ENCODE results near the gene SLC25A22. TPM values are rescaled to one million over a fixed set of nuclear protein-coding genes. Genes with fewer than 3 reads are reported as not detected.

Gene SLC25A22
- total and polyA plus RNA-seq, 9 of the 15 experiments (the other 6 are each of a cell fraction or from before 2014, with no cell fraction given), result 0.41 to 55.4 (median 11.4) TPM

GRCh38 chr11:798093-798713 is at the start of gene SLC25A22 (continued):
- TF ChIP-seq POLR2B (IDR thresholded peaks at IDR 0.05; ENCODE audit: low read depth, partially characterized antibody) (peak; percentile 16), STAG1 (CRISPR knock-in tag; IDR thresholded peaks at IDR 0.05; ENCODE audit: borderline replicate concordance) (no peak), TCF7L2 (IDR thresholded peaks at IDR 0.05; ENCODE audit: low read depth, low read length) (no peak), PCBP2 (IDR thresholded peaks at IDR 0.05; ENCODE audit: low read depth, low read length, poor library complexity, severe bottlenecking) (no peak), PYGO2 (tag; IDR thresholded peaks at IDR 0.05) (no peak)

- H3K4me3 ChIP-seq, result no peak overlapping the region
- no TSS peak for BruUV-seq (replicated peaks)
- H3K4me1 ChIP-seq (replicated peaks in 1 of 2; ENCODE audit: control insufficient read depth in 2 of 2, insufficient read depth in 2 of 2, low read length in 2 of 2), result peaks cover 18 to 85% of the 10 kb centered on the region in 2 experiments
- intact Hi-C loops (cut with micrococcal nuclease) (loop anchor here (5.0 to 10.0 kb wide), 2 partner anchors 67 to 204 kb away; partner anchors contain the start of gene CHID1), in situ Hi-C loops (cut with MboI) (no loop called here)
- ATAC-seq (no peak), FAIRE-seq (no peak), DNase-seq (ENCODE audit: extremely low read depth in 1 of 4, low spot score in 3 of 4) (no peak)
- H3K27ac ChIP-seq (ENCODE audit: extremely low read depth, low read depth, low read length), result no peak overlapping the region
- H2AFZ ChIP-seq (ENCODE audit: low read depth, low read length), result no peak overlapping the region
- TF ChIP-seq POLR2AphosphoS2 (IDR thresholded peaks at IDR 0.05; ENCODE audit: low read length), result no peak
- CTCF ChIA-PET (ENCODE audit: low intra/inter-chr PET ratio), result interaction anchor here (1.1 kb wide), 1 partner anchor 203 kb away, joined by 4 read pairs; no protein-coding TSS in a partner anchor
- H3K4me2 ChIP-seq (ENCODE audit: insufficient read depth, low read length), result no peak overlapping the region
- H3K9ac ChIP-seq (ENCODE audit: insufficient read depth in 1 of 2, low read depth in 2 of 2, low read length in 2 of 2), result peak overlapping the region in 1 of 2 experiments; percentile 35; a peak in 2 of 4 replicates
- no peaks in the 10 kb centered on the region; the same call in 1 of the 2 replicates for H4K20me1 ChIP-seq (replicated peaks; ENCODE audit: control insufficient read depth, insufficient read depth, low read length)
- H3K9me1 ChIP-seq (ENCODE audit: control insufficient read depth, insufficient read depth, low read length), result no peaks in the 10 kb centered on the region
- no peaks in the 10 kb centered on the region for H3K36me3 ChIP-seq (ENCODE audit: control insufficient read depth, insufficient read depth, low read length)
- H3K27me3 ChIP-seq (ENCODE audit: control insufficient read depth in 2 of 2, insufficient read depth in 2 of 2, low read length in 2 of 2), result no peaks in the 10 kb centered on the region
- 55% methylated on average over 17 of the region's 18 CpGs for WGBS (ENCODE audit: insufficient coverage, low coverage, missing lambda C conversion rate)
- no peaks in the 10 kb centered on the region for H3K9me3 ChIP-seq (replicated peaks; ENCODE audit: control insufficient read depth, insufficient read depth, low read depth, low read length)
- POLR2A ChIA-PET, result interaction anchor here (0.5 to 0.7 kb wide), 3 partner anchors 14 to 687 kb away, joined by 3 to 4 read pairs (median 3); no protein-coding TSS in a partner anchor
- H3K79me2 ChIP-seq (ENCODE audit: control insufficient read depth, insufficient read depth, low read length), result peaks cover 10% of the 10 kb centered on the region
Measured at GRCh38 chr11:847876-848275, 49.8 kb upstream of the SLC25A22 start.

All from K562 (cell line).